HepG2 (cell line): ENCODE data around the gene LSS. TPM values are rescaled to one million over a fixed set of nuclear protein-coding genes. Genes with fewer than 3 reads are reported as not detected.

Experiments used
- ARNTL ChIP-seq: sonication (generic); formaldehyde crosslinking; IDR thresholded peaks from 2 replicates; pipeline ENCODE4 v1.4.0; 2020; ENCODE audit warnings: mild to moderate bottlenecking, missing genetic modification reagents
- DR1 ChIP-seq: sonication (generic); formaldehyde crosslinking; IDR thresholded peaks from 2 replicates; pipeline ENCODE4 v1.8.0; 2021; ENCODE audit warnings: mild to moderate bottlenecking, missing genetic modification reagents, inconsistent platforms
- HIVEP1 ChIP-seq: sonication (generic); formaldehyde crosslinking; IDR thresholded peaks from 2 replicates; pipeline ENCODE4 v1.4.0; 2020; ENCODE audit warnings: mild to moderate bottlenecking, missing genetic modification reagents
- KDM5A ChIP-seq: fragments of 200-600 bp; sonication (generic); IDR thresholded peaks from 2 replicates; pipeline ENCODE4 v1.7.0; 2018; ENCODE audit warnings: antibody characterized with exemption, mild to moderate bottlenecking, low read length, borderline replicate concordance
- MAFK ChIP-seq, 2 experiments: IDR thresholded peaks in 1 of 2; conservative IDR thresholded peaks in 1 of 2; 2 replicates each; pipeline ENCODE4 v1.6.1; 2011; ENCODE audit warnings: improper control_type of control experiment in 2 of 2, low read length in 2 of 2
- MAX ChIP-seq: IDR thresholded peaks from 2 replicates; pipeline ENCODE4 v1.6.1; 2012; ENCODE audit warnings: inconsistent platforms
- RFXANK ChIP-seq: IDR thresholded peaks from 2 replicates; pipeline ENCODE4 v1.6.1; 2016
- SAP130 ChIP-seq: IDR thresholded peaks from 2 replicates; pipeline ENCODE4 v1.6.1; 2016; ENCODE audit warnings: low read depth
- SP2 ChIP-seq: sonication (generic); formaldehyde crosslinking; IDR thresholded peaks from 2 replicates; pipeline ENCODE4 v1.5.1; 2020; ENCODE audit warnings: mild to moderate bottlenecking, missing genetic modification reagents
- SPEN ChIP-seq: sonication (generic); formaldehyde crosslinking; IDR thresholded peaks from 2 replicates; pipeline ENCODE4 v1.5.1; 2020; ENCODE audit warnings: low read depth, mild to moderate bottlenecking, missing genetic modification reagents
- SUZ12 ChIP-seq: fragments of 150-350 bp; IDR thresholded peaks from 2 replicates; pipeline ENCODE4 v1.6.1; 2014; ENCODE audit warnings: low read depth, low read length
- TBL1XR1 ChIP-seq: fragments of 150-350 bp; IDR thresholded peaks from 2 replicates; pipeline ENCODE4 v1.6.1; 2014; ENCODE audit warnings: borderline replicate concordance, low read length; ENCODE audit not compliant: partially characterized antibody
- ZBTB40 ChIP-seq, 2 experiments: fragments of 450-650 bp in 1 of 2; sonication (generic) in 1 of 2; formaldehyde crosslinking in 1 of 2; IDR thresholded peaks; 2 replicates each; pipeline versions ENCODE4 v1.6.1 to v1.8.0; 2016 to 2022; ENCODE audit warnings: antibody characterized with exemption in 1 of 2, mild to moderate bottlenecking in 1 of 2, missing genetic modification reagents in 1 of 2
- ZBTB7B ChIP-seq: sonication (generic); formaldehyde crosslinking; IDR thresholded peaks from 2 replicates; pipeline ENCODE4 v1.4.0; 2020; ENCODE audit warnings: missing genetic modification reagents
- ZFP41 ChIP-seq: sonication (generic); formaldehyde crosslinking; IDR thresholded peaks from 2 replicates; pipeline ENCODE4 v1.4.0; 2020; ENCODE audit warnings: mild to moderate bottlenecking, missing genetic modification reagents, borderline replicate concordance
- ZFP82 ChIP-seq: sonication (generic); formaldehyde crosslinking; IDR thresholded peaks from 2 replicates; pipeline ENCODE4 v1.5.1; 2020; ENCODE audit warnings: mild to moderate bottlenecking, missing genetic modification reagents, borderline replicate concordance
- ZKSCAN1 ChIP-seq: fragments of 150-350 bp; IDR thresholded peaks from 2 replicates; pipeline ENCODE4 v1.6.1; 2014; ENCODE audit warnings: low read length
- ZMAT5 ChIP-seq: sonication (generic); formaldehyde crosslinking; IDR thresholded peaks from 2 replicates; pipeline ENCODE4 v1.5.0; 2020; ENCODE audit warnings: mild to moderate bottlenecking, low read depth, missing genetic modification reagents, borderline replicate concordance
- ZNF3 ChIP-seq: IDR thresholded peaks from 2 replicates; pipeline ENCODE4 v1.7.0; 2017; ENCODE audit warnings: inconsistent platforms
- ZNF746 ChIP-seq: sonication (generic); formaldehyde crosslinking; IDR thresholded peaks from 2 replicates; pipeline ENCODE4 v1.8.0; 2022; ENCODE audit warnings: mild to moderate bottlenecking, missing genetic modification reagents
- ZSCAN9 ChIP-seq: IDR thresholded peaks from 2 replicates; pipeline ENCODE4 v1.6.1; 2016; ENCODE audit warnings: borderline replicate concordance
- polyA plus RNA-seq, 8 experiments: library from polyadenylated mRNA; depleted of rRNA in 3 of 8; stranded (reverse) in 7 of 8; unstranded in 1 of 8; fragments of >200 nt; fragmentation: Illumina TruSeq in 4 of 8; extraction: Trizol in 4 of 8; gene quantifications; 2 replicates each; pipeline versions ENCODE4 v1.2.1 to v1.2.3, GENCODE V29; 2011 to 2016; ENCODE audit warnings: low read depth in 4 of 8, missing spikeins in 1 of 8, mixed read lengths in 1 of 8; ENCODE audit not compliant: insufficient read depth in 1 of 8
- total RNA-seq, 5 experiments: library from RNA; depleted of rRNA; stranded (reverse); fragments of >200 nt; fragmentation: Illumina TruSeq; extraction: Trizol; gene quantifications; 2 replicates each; pipeline ENCODE4 v1.2.3, GENCODE V29; 2016; ENCODE audit warnings: low read depth in 1 of 5

LSS gene
- total and polyA plus RNA-seq, 2 of the 13 experiments (the other 11 are each of a cell fraction or from before 2014, with no cell fraction given) = 72.6 to 113 TPM

GRCh38 chr21:46155514-46156377, 72.8 kb downstream of the LSS start, which contains the start of gene FTCD (continued):
- TF ChIP-seq ZBTB40 (IDR thresholded peaks at IDR 0.05) (no peak), ZBTB40 (CRISPR knock-in tag; IDR thresholded peaks at IDR 0.05) (peak; percentile 71; the same call in 1 of the 2 replicates), MAX (no peak), SP2 (CRISPR knock-in tag) (no peak), RFXANK (CRISPR knock-in tag) (no peak), ZFP41 (CRISPR knock-in tag) (peak; percentile 26; the same call in 1 of the 2 replicates), TBL1XR1 (no peak), ZKSCAN1 (no peak), SPEN (CRISPR knock-in tag) (no peak; the same call in none of the 2 replicates), HIVEP1 (CRISPR knock-in tag) (peak; percentile 85), ZFP82 (CRISPR knock-in tag) (0 out of 2 replicates have a peak, but pooled peaks have one; percentile 44), KDM5A (no peak), SAP130 (CRISPR knock-in tag) (peak; percentile 89), ZMAT5 (CRISPR knock-in tag) (no peak), DR1 (CRISPR knock-in tag) (peak; percentile 99), ZBTB7B (peak; percentile 78), SUZ12 (no peak), ZSCAN9 (CRISPR knock-in tag) (0 out of 2 replicates have a peak, but pooled peaks have one; percentile 48), ZNF746 (CRISPR knock-in tag) (peak; percentile 56; the same call in 1 of the 2 replicates), ZNF3 (no peak), MAFK (conservative IDR thresholded peaks at IDR 0.05 in 1 of 2, IDR thresholded peaks at IDR 0.05 in 1 of 2; ENCODE audit: low read length in 2 of 2) (no peak), ARNTL (CRISPR knock-in tag) (peak; percentile 99)
